ENCODE measurements around the gene ARHGAP6.

Gene ARHGAP6

DNA sequence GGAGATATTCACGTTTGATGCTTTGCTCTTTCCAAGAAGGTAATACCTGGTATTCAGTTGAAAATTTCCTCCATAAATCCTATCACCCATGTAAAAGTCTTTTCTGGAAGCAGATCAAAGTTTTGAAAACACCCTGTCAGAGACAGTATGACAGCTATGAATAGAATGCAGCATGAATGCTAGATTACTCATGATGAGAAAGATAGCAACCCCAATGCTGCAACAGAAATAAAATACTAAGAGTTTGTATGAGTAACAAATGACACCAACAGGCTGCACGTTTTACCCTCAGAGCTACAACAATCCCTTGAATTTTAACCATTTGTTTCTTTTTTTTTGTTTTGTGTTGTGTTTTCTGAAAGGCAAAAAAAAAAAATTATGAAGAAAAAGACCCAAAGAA, 108.6 kb downstream of the ARHGAP6 start:
- no peak overlapping the region for H3K4me3 ChIP-seq (ENCODE audit: low read depth, low read length)
- TF ChIP-seq CTCF (IDR thresholded peaks at IDR 0.05; ENCODE audit: borderline replicate concordance, insufficient read depth, low read depth, low read length) = no peak

- H3K4me3 ChIP-seq (ENCODE audit: low read depth, low read length) = no peak overlapping the region
- TF ChIP-seq CTCF (IDR thresholded peaks at IDR 0.05; ENCODE audit: borderline replicate concordance, insufficient read depth, low read depth, low read length) = no peak
Observed at GRCh38 chrX:11555759-11556158, 110.0 kb downstream of the ARHGAP6 start.

- H3K4me3 ChIP-seq (ENCODE audit: low read depth, low read length) = no peak overlapping the region
- TF ChIP-seq CTCF (IDR thresholded peaks at IDR 0.05; ENCODE audit: borderline replicate concordance, insufficient read depth, low read depth, low read length) = no peak
Observed at GRCh38 chrX:11553594-11553993, 112.1 kb downstream of the ARHGAP6 start.

DNA sequence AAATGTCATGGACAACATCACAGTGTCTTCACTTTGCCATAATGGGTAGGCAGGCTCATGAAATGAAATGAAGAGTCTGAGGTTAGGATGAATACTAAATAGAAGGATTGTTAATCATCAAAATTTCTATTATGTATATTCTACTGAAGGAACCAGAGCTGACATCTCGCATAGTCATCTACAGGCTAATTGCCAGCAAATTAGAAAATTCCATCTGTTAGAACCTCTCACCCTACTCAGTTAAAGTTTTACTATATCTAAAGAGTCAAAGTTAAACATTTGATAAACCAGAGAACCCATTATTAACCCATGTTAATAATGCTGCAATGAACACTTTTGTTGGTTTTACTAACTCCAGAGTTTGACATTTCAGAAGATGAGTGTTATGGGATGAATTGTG, 114.6 kb downstream of the ARHGAP6 start:
- no peak overlapping the region for H3K4me3 ChIP-seq (ENCODE audit: low read depth, low read length)
- no peak for TF ChIP-seq CTCF (IDR thresholded peaks at IDR 0.05; ENCODE audit: borderline replicate concordance, insufficient read depth, low read depth, low read length)

- no peak for TF ChIP-seq CTCF (IDR thresholded peaks at IDR 0.05; ENCODE audit: borderline replicate concordance, insufficient read depth, low read depth, low read length)
Observed at GRCh38 chrX:11546917-11547316, 118.8 kb downstream of the ARHGAP6 start.

DNA sequence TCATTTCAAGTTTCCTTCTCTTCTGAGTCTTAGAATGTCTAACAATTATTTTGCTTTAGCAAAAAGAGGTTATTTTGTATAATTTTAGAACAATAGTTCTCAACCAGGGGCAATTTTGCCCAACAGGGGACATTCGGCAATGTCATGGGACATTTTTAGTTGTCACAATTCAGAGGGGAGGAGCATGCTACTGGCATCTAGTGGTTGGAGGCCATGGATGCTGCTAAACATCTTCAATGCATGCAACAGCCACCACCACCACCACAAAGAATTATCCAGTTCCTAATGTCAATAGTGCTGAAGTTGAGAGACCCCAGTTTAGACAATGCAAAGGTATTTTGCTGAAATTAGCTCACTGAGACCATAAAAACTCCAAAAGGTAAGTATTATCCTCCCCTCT, 122.5 kb downstream of the ARHGAP6 start:
- TF ChIP-seq CTCF (IDR thresholded peaks at IDR 0.05; ENCODE audit: borderline replicate concordance, insufficient read depth, low read depth, low read length) = no peak
- no peak overlapping the region for H3K4me3 ChIP-seq (ENCODE audit: low read depth, low read length)

More at GRCh38 chrX:11546917-11547316, 118.8 kb downstream of the ARHGAP6 start:
- H3K4me3 ChIP-seq (ENCODE audit: low read depth, low read length) = no peak overlapping the region

- no peak for TF ChIP-seq CTCF (IDR thresholded peaks at IDR 0.05; ENCODE audit: borderline replicate concordance, insufficient read depth, low read depth, low read length)
- H3K4me3 ChIP-seq (ENCODE audit: low read depth, low read length) = no peak overlapping the region
Observed at GRCh38 chrX:11541510-11541909, 124.2 kb downstream of the ARHGAP6 start.

Data from GM12875 (cell line).